A549 (cell line): ENCODE results near the gene ASB2. TPM values are rescaled to one million over a fixed set of nuclear protein-coding genes. Genes with fewer than 3 reads are reported as not detected.

Experiments used
- ATAC-seq, 2 experiments: fragments of 200-7000 bp in 1 of 2; fragments of >200 bp in 1 of 2; cut with Nextera tagmentation in 1 of 2; cut with Tn5 transposase in 1 of 2; 3 replicates each; pipeline versions ENCODE4 v1.8.0 to v1.9.1; 2018 to 2020; ENCODE audit warnings: mild to moderate bottlenecking in 1 of 2, moderate library complexity in 1 of 2
- CTCF ChIA-PET: fragments of 300-600 bp; sonication (Branson Sonifier 250); formaldehyde crosslinking; extraction: SDS; loops from one replicate; lab custom pipeline; 2021; ENCODE audit warnings: antibody characterized with exemption, inconsistent platforms; lab: Yijun Ruan, JAX
- POLR2A ChIA-PET: fragments of 350-600 bp; formaldehyde crosslinking; extraction: SDS; loops from one replicate; lab custom pipeline; 2021; ENCODE audit warnings: antibody characterized with exemption, inconsistent platforms; lab: Yijun Ruan, JAX
- DNase-seq, 2 experiments: peaks; one replicate each; pipeline versions ENCODE4 v3.0.0 to v3.0.0-alpha.2; 2011 to 2016; ENCODE audit warnings: low read depth in 1 of 2, low spot score in 1 of 2
- FAIRE-seq: peaks from 2 replicates; lab custom pipeline; 2011; peaks lifted over from hg19 to GRCh38; lab: Jason Lieb, UNC
- H3K27ac ChIP-seq, 2 experiments: fragments of >200 bp; sonication (Bioruptor Twin); formaldehyde crosslinking; 3 replicates each; pipeline ENCODE4 v1.5.1; 2016 to 2017
- H3K4me1 ChIP-seq: fragments of >200 bp; sonication (Bioruptor Twin); formaldehyde crosslinking; 3 replicates; pipeline ENCODE4 v1.6.1; 2016
- H3K4me2 ChIP-seq: fragments of >200 bp; sonication (Bioruptor Twin); formaldehyde crosslinking; 3 replicates; pipeline ENCODE4 v1.6.1; 2016
- H3K4me3 ChIP-seq: fragments of >200 bp; sonication (Bioruptor Twin); formaldehyde crosslinking; 3 replicates; pipeline ENCODE4 v1.5.1; 2016
- H3K9me3 ChIP-seq: fragments of >200 bp; sonication (Bioruptor Twin); formaldehyde crosslinking; 3 replicates; pipeline ENCODE4 v1.6.1; 2016
- CHD4 ChIP-seq: fragments of 200-600 bp; sonication (generic); IDR thresholded peaks from 2 replicates; pipeline ENCODE4 v1.6.1; 2016; ENCODE audit warnings: antibody characterized with exemption, mild to moderate bottlenecking, borderline replicate concordance
- CTCF ChIP-seq: fragments of >200 bp; sonication (Bioruptor Twin); formaldehyde crosslinking; IDR thresholded peaks from 3 replicates; pipeline ENCODE4 v1.5.1; 2016
- EHF ChIP-seq: fragments of 250-450 bp; sonication (Bioruptor Pico); IDR thresholded peaks from 2 replicates; pipeline ENCODE4 v1.5.0; 2020; ENCODE audit warnings: mild to moderate bottlenecking
- EHMT2 ChIP-seq: fragments of 200-600 bp; sonication (generic); IDR thresholded peaks from 2 replicates; pipeline ENCODE4 v1.6.1; 2016; ENCODE audit warnings: antibody characterized with exemption, low read depth, mild to moderate bottlenecking, moderate library complexity
- EP300 ChIP-seq, 2 experiments: fragments of >200 bp; sonication (Bioruptor Twin); formaldehyde crosslinking; IDR thresholded peaks; 2 replicates in 1 of 2; 3 replicates in 1 of 2; pipeline ENCODE4 v1.6.1; 2016 to 2017
- FOSB ChIP-seq: fragments of 250-450 bp; sonication (Bioruptor Pico); IDR thresholded peaks from 2 replicates; pipeline ENCODE4 v1.5.0; 2020; ENCODE audit warnings: mild to moderate bottlenecking, moderate library complexity
- GATA3 ChIP-seq: IDR thresholded peaks from 2 replicates; pipeline ENCODE4 v1.6.1; 2012; ENCODE audit warnings: borderline replicate concordance
- HES2 ChIP-seq: fragments of >200 bp; sonication (Bioruptor Twin); formaldehyde crosslinking; IDR thresholded peaks from 2 replicates; pipeline ENCODE4 v1.6.1; 2016
- HOXA7 ChIP-seq: fragments of 250-450 bp; sonication (Bioruptor Pico); IDR thresholded peaks from 2 replicates; pipeline ENCODE4 v1.5.0; 2020; ENCODE audit warnings: mild to moderate bottlenecking, moderate library complexity
- HOXB13 ChIP-seq: fragments of 250-450 bp; sonication (Bioruptor Pico); IDR thresholded peaks from 2 replicates; pipeline ENCODE4 v1.5.0; 2020; ENCODE audit warnings: low read depth, mild to moderate bottlenecking, moderate library complexity
- HOXB5 ChIP-seq: fragments of 250-450 bp; sonication (Bioruptor Pico); IDR thresholded peaks from 2 replicates; pipeline ENCODE4 v1.5.0; 2020; ENCODE audit warnings: mild to moderate bottlenecking, moderate library complexity
- KDM1A ChIP-seq: fragments of 200-600 bp; sonication (generic); IDR thresholded peaks from 2 replicates; pipeline ENCODE4 v1.6.1; 2016; ENCODE audit warnings: low read depth, mild to moderate bottlenecking
- MAX ChIP-seq: IDR thresholded peaks from 2 replicates; pipeline ENCODE4 v1.6.1; 2012
- MYC ChIP-seq: IDR thresholded peaks from 2 replicates; pipeline ENCODE4 v1.6.1; 2012; ENCODE audit warnings: mild to moderate bottlenecking, inconsistent platforms, low read length, improper control_type of control experiment, borderline replicate concordance
- RARB ChIP-seq: fragments of 250-450 bp; sonication (Bioruptor Pico); IDR thresholded peaks from 2 replicates; pipeline ENCODE4 v1.8.0; 2021; ENCODE audit warnings: mild to moderate bottlenecking, moderate library complexity
- RCOR1 ChIP-seq: fragments of 150-350 bp; IDR thresholded peaks from 2 replicates; pipeline ENCODE4 v1.6.1; 2014; ENCODE audit warnings: antibody characterized with exemption, low read length, low read depth
- REST ChIP-seq: fragments of 200-600 bp; sonication (generic); IDR thresholded peaks from 2 replicates; pipeline ENCODE4 v1.6.1; 2016; ENCODE audit warnings: antibody characterized with exemption, mild to moderate bottlenecking, moderate library complexity
- RFX5 ChIP-seq: fragments of 450-650 bp; IDR thresholded peaks from 2 replicates; pipeline ENCODE4 v1.7.1; 2014; ENCODE audit warnings: antibody characterized with exemption, mild to moderate bottlenecking, moderate library complexity
- TFCP2L1 ChIP-seq: fragments of 250-450 bp; sonication (Bioruptor Pico); IDR thresholded peaks from 2 replicates; pipeline ENCODE4 v1.5.0; 2021; ENCODE audit warnings: mild to moderate bottlenecking
- TP53 ChIP-seq: fragments of 250-450 bp; sonication (Bioruptor Pico); IDR thresholded peaks from 2 replicates; pipeline ENCODE4 v1.5.0; 2021; ENCODE audit warnings: mild to moderate bottlenecking, moderate library complexity
- ZNF302 ChIP-seq: fragments of 250-450 bp; sonication (Bioruptor Pico); IDR thresholded peaks from 2 replicates; pipeline ENCODE4 v1.9.0; 2021; ENCODE audit warnings: inconsistent platforms, mild to moderate bottlenecking, moderate library complexity
- ZSCAN20 ChIP-seq: fragments of 250-450 bp; sonication (Bioruptor Pico); IDR thresholded peaks from 2 replicates; pipeline ENCODE4 v1.8.0; 2022; ENCODE audit warnings: mild to moderate bottlenecking, moderate library complexity
- WGBS: methylation state at CpG from one replicate; pipeline ENCODE4 v1.1.6; 2017; ENCODE audit errors: missing lambda C conversion rate; 5-methylcytosine and 5-hydroxymethylcytosine counted together
- polyA plus RNA-seq, 4 experiments: library from polyadenylated mRNA; depleted of rRNA in 3 of 4; stranded (reverse); fragments of >200 nt; fragmentation: RNase III in 1 of 4; extraction: RNeasy Plus Mini Kit Qiagen cat#74134 plus additional on column Dnase treatment in 1 of 4; gene quantifications; 2 replicates in 3 of 4; 3 replicates in 1 of 4; pipeline ENCODE4 v1.2.3, GENCODE V29; 2011 to 2017
- TF ChIP-seq, protein P1 (sequence below): fragments of 450-650 bp; IDR thresholded peaks from 2 replicates; pipeline ENCODE4 v1.6.1; 2014; ENCODE audit warnings: antibody characterized with exemption
- TF ChIP-seq, protein P2 (sequence below): IDR thresholded peaks from 2 replicates; pipeline ENCODE4 v1.6.1; 2012; ENCODE audit warnings: low read depth, borderline replicate concordance

Gene ASB2
- polyA plus RNA-seq, 2 of the 4 experiments (the other 2 are of a cell fraction): 0.03 to 0.10 TPM

DNA sequence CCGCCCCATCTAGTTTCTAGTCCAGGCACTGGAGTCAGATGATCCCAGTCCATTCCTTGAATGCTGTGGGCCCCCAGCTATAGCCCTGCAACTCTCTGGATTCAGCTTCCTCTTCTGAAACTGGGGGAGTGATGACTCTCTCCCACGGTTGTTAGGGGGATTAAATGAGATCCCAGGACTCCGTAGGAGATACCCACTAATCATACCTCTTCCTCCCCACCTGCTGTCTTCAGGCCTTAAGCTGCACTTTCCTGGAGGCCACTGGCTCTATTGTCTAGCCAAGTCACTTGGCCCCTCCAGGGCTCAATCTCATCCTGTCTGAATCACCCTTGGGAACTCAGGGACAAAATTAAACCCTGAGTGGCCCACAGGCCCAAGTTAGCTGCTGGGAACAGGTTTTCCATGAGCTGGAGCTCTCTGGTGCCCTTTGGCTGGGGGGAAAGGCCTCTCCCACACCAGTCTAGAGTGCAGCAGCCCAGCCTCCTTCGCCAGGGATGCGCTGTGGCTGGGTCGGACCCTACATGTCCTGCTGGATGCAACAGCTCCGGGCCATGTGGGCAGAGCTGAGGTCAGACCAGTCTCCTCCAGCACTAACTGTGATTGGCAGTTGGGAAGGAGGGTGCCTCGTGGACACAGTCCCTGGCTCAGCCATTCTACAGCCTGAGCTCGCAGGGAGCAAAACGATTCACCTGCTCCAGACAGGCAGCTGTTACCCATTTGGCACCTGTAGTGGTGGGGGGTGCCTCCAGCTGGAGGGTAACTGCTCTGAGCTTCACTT is 6.0 kb upstream of the ASB2 start:
- POLR2A ChIA-PET: no interaction called here
- no peak for TF ChIP-seq MAX
- no peak for TF ChIP-seq REST
- no peak for TF ChIP-seq FOSB (CRISPR knock-in tag)
- no peak for TF ChIP-seq ZNF302 (CRISPR knock-in tag)
- TF ChIP-seq HOXB5: no peak
- no peak for TF ChIP-seq HES2
- TF ChIP-seq ZSCAN20 (CRISPR knock-in tag): no peak
- no peak for TF ChIP-seq GATA3
- TF ChIP-seq EP300 (IDR thresholded peaks at IDR 0.05): no peak
- no peak for TF ChIP-seq TP53 (CRISPR knock-in tag)
- TF ChIP-seq EHF (CRISPR knock-in tag): no peak
- TF ChIP-seq, protein P1, sequence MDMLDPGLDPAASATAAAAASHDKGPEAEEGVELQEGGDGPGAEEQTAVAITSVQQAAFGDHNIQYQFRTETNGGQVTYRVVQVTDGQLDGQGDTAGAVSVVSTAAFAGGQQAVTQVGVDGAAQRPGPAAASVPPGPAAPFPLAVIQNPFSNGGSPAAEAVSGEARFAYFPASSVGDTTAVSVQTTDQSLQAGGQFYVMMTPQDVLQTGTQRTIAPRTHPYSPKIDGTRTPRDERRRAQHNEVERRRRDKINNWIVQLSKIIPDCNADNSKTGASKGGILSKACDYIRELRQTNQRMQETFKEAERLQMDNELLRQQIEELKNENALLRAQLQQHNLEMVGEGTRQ: no peak
- TF ChIP-seq MYC: no peak
- TF ChIP-seq, all 56 proteins: peak for 0
- H3K27ac ChIP-seq: no peak overlapping the region
- no peak overlapping the region for H3K4me2 ChIP-seq
- CTCF ChIA-PET: interaction anchor here (0.5 to 7.0 kb wide), 11 partner anchors 9 to 154 kb away, joined by 3 to 83 read pairs (median 6); partner anchors contain the start of gene CCDC197
- H3K4me1 ChIP-seq: peaks cover 15% of the 10 kb centered on the region
- H3K9me3 ChIP-seq: no peaks in the 10 kb centered on the region
- DNase-seq: no peak
- no peak overlapping the region for H3K4me3 ChIP-seq
- ATAC-seq: no peak
- no peak for FAIRE-seq
- 71% methylated on average over 7 of the region's 10 CpGs for WGBS

DNA sequence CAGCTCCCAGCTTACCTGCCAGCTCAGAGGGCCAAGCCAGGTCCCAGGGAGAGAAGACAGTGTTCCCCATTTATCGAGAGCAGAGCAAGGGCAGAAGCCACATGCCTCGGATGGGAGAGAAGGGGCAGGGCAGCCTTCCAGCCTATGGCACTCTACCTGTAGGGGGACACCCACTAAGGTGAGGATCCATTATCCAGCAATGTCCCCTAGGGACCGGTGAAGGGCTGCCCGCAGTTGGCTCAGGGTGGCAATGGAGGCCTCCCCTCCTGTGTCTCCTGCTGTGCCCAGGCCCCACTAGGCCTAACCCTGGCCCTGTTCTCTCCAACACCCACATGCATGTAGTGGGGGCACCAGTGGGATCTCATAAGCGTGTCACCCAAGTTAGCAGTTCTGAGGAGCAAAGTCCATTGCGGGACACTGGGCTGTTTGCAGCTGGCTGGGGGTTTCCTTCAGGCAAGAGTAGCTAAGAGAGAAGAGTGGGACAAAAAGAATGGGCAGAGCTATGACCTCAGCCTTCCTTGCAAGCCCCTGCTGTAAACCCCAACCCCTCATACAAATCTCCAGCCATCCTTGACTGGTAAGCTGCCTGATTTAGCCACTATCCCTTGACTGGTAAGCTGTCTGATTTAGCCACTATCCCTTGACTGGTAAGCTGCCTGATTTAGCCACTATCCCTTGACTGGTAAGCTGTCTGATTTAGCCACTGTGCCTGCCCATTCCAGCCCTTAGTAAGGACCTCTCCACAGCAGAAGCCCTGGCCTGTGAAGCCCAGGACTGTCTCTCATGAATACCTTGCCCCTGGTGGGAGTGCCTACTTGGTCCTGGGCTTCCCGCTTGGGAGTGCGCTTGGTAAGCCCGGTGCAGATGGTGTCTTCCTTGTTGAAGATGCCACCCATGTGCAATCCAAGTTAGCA is 5.2 kb upstream of the ASB2 start:
- ChIA-PET POLR2A (no interaction called here), CTCF (interaction anchor here (1.2 to 7.0 kb wide), 8 partner anchors 9 to 155 kb away, joined by 3 to 83 read pairs (median 6); partner anchors contain the start of gene CCDC197)
- no peak overlapping the region for H3K27ac ChIP-seq
- no peak overlapping the region for H3K4me2 ChIP-seq
- peaks cover 7% of the 10 kb centered on the region; the same call in 1 of the 3 replicates for H3K4me1 ChIP-seq
- H3K9me3 ChIP-seq: no peaks in the 10 kb centered on the region
- FAIRE-seq (no peak), ATAC-seq (no peak), DNase-seq (no peak)
- H3K4me3 ChIP-seq: no peak overlapping the region
- WGBS: 84% methylated on average over 7 of the region's 9 CpGs
- TF ChIP-seq RCOR1: no peak
- TF ChIP-seq, protein P2, sequence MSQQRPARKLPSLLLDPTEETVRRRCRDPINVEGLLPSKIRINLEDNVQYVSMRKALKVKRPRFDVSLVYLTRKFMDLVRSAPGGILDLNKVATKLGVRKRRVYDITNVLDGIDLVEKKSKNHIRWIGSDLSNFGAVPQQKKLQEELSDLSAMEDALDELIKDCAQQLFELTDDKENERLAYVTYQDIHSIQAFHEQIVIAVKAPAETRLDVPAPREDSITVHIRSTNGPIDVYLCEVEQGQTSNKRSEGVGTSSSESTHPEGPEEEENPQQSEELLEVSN: no peak
- TF ChIP-seq RFX5: no peak
- no peak for TF ChIP-seq TFCP2L1
- TF ChIP-seq EHF (CRISPR knock-in tag): no peak
- no peak for TF ChIP-seq EHMT2
- TF ChIP-seq, protein P1: no peak
- TF ChIP-seq HOXA7 (CRISPR knock-in tag): no peak
- no peak for TF ChIP-seq CTCF
- no peak for TF ChIP-seq CHD4
- TF ChIP-seq RARB (CRISPR knock-in tag): no peak
- no peak for TF ChIP-seq HOXB13 (CRISPR knock-in tag)
- no peak for TF ChIP-seq KDM1A
